GM12801 (cell line): Measurements from ENCODE around the gene EPB41L4A.

Experiments
- CTCF ChIP-seq: IDR thresholded peaks from one replicate; pipeline ENCODE4 v1.5.1; 2011; ENCODE audit warnings: control low read depth; ENCODE audit not compliant: insufficient read length; ENCODE audit errors: extremely low read depth

Gene EPB41L4A

GRCh38 chr5:112160652-112161391, 258.3 kb downstream of the EPB41L4A start:
- peak; percentile 91 for TF ChIP-seq CTCF

GRCh38 chr5:112159435-112159834, 259.6 kb downstream of the EPB41L4A start:
- no peak for TF ChIP-seq CTCF

- no peak for TF ChIP-seq CTCF
Measured at GRCh38 chr5:112156211-112156610, 262.9 kb downstream of the EPB41L4A start.

- TF ChIP-seq CTCF: no peak
Measured at GRCh38 chr5:112154940-112155686, 264.0 kb downstream of the EPB41L4A start.

- TF ChIP-seq CTCF: no peak
Measured at GRCh38 chr5:112149727-112150126, 269.4 kb downstream of the EPB41L4A start.

GRCh38 chr5:112146323-112147226, 272.5 kb downstream of the EPB41L4A start:
- TF ChIP-seq CTCF: no peak

- no peak for TF ChIP-seq CTCF
Measured at GRCh38 chr5:112143690-112144089, 275.4 kb downstream of the EPB41L4A start.
